GM21786 (cell line): ENCODE measurements around the gene TEAD4.

Source experiments
- ATAC-seq: cut with Tn5 transposase; IDR thresholded peaks from one replicate; pipeline ENCODE4 v1.9.1; 2021; ENCODE audit not compliant: unreplicated experiment

Gene TEAD4

GRCh38 chr12:3028108-3028507, 68.9 kb downstream of the TEAD4 start:
- no peak for ATAC-seq

GRCh38 chr12:3030821-3031429, 71.7 kb downstream of the TEAD4 start:
- ATAC-seq = no peak

DNA sequence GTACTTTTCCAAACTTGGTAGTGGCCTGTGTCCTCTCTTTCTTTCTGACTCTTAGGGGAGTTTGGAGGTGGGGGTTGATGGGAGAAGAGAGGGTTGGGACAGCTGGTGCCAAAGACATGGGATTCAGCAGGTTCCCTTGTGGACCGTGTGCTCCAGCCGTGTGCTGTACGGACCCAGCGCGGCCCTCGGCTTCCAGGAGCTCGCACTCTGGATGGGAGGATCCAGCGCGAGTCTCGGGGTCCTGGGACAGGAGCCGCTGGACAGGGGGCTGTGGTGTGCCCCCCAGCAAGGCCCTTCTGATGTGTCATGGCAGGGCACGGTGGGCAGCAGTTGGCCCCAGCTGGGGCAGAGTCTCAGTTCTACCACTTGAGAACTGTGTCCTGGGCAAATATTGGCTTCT, 73.0 kb downstream of the TEAD4 start:
- ATAC-seq = no peak

- ATAC-seq = no peak
Measured at GRCh38 chr12:3032770-3033538, 73.8 kb downstream of the TEAD4 start.

DNA sequence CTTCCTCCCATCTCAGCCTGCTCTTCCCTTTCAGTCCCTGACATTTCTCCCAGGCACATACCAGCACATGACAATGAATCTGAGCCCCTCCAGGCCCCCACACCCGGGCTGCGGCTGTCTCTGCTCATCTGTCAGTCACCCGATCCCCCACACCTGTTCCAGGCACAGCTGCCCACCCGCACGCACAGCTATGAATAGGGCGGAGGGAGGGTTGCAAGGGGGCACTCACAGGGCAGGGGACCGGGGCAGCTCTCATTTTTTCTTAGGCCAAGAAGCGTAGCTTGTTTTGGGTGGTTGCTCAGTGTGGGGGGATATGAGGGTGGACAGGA, 74.3 kb downstream of the TEAD4 start:
- no peak for ATAC-seq

- no peak for ATAC-seq
Measured at GRCh38 chr12:3034067-3034750, 75.0 kb downstream of the TEAD4 start.

DNA sequence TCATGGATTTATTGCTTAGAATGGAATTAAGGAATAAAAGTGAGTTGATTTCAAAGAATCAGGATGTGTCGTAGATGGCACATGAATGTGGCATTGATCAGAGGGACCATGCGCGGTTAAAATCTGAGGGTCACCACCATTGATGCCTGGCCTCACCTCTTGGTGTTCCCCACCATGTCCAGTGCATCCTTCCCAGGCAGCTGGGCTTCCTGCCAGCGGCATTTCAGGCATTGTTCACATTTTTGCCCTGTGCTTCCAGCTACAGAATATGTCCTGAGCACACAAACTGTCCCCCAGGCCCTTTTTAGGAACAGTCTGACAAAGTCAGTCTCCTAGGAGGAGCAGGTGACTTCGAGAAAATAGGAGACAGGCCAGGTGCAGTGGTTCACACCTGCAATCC, 76.0 kb downstream of the TEAD4 start:
- no peak for ATAC-seq

DNA sequence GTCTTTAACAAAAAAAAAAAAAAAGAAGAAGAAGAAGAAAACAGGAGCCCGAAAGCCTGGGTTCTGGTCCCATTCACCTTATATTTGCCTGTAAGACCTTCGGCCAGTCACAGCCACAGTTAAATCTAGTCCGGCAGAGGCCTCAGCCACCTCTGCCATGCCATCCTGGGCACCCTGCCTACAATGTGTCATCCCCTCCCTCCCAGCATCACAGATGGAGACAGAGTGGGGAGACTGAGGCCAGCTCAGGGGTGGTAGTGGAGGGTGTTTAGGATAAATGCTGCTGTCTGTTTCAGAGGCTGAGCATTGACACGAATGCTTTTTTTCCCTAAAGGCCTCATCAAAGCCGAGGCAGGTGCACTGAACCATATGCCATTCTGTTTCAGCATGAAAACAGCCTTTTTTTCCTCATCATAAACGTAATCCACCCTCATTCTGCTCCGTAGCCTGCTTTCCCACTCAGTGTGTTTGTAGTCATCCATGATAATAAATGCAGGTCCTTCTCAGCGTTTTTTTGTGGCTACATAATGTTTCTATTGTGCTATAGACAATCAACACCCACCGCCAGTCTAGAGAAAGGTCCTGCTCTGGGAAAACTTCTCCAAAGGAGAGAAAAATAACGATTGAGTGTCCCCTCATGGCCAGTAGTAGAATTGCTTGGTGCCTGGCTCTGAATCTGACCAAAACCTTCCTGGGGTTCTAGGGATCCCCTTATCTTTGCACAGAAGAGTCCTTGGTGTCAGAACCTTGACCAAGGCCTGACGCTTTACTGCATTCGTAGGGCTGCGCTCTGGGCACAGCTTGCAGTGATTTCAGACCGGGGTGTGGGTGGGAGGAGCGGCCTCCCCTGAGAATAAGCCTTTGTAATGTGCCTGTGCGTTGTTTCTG, 76.9 kb downstream of the TEAD4 start:
- no peak for ATAC-seq

GRCh38 chr12:3036901-3037600, 77.9 kb downstream of the TEAD4 start:
- ATAC-seq = no peak

DNA sequence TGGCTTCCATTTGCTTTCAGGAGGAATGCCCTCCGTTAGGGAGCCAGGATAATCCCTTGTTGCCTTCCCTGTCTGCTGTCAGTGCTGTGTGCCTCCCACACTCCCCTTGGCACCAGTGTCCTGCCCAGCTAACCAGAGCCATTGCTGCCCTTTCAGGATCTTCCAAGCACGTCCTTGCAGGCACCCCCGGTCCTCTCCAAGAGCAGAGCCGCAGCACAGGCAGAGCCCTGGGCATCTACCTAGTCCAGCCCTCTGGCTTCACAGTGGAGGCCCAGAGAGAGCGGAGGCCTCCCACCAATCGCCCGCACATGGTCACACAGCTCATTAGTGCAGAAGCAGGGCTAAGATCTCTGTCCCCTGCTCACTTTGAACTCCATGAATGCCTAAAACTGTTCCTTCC, 79.0 kb downstream of the TEAD4 start:
- no peak for ATAC-seq

- ATAC-seq = no peak
Measured at GRCh38 chr12:3038926-3039510, 79.8 kb downstream of the TEAD4 start.

- no peak for ATAC-seq
Measured at GRCh38 chr12:3040026-3040656, 80.9 kb downstream of the TEAD4 start.

GRCh38 chr12:3040663-3041544, 81.7 kb downstream of the TEAD4 start:
- ATAC-seq = no peak

DNA sequence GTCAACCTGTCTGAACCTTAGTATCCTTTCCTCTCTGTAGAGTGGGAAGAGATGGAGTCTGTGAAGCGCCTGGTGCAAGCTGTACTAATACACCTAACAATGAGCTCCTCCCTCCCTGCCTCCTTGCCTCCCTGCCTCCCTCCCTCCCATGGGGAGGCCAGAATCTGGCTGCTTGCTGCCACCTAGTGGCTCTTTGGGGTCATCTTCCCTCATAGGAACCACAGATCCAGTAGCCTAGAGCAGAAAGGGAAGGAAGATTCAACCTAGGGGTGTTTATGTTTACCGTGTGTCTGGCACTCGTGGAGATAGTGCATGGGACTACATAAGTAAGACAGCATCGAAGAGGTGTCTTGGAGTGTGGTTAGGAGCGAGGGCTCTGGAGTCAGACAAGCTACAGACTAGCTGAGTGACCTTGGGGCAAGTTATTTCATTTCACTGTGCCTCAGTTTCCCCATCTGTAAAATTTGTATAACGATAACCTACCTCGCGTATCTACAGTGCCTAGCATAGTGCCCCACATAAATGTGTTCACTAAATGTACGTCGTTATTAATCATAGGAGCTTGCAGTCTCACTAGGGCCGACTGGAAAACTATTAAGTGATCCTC, 82.5 kb downstream of the TEAD4 start:
- ATAC-seq = peak; percentile 76

DNA sequence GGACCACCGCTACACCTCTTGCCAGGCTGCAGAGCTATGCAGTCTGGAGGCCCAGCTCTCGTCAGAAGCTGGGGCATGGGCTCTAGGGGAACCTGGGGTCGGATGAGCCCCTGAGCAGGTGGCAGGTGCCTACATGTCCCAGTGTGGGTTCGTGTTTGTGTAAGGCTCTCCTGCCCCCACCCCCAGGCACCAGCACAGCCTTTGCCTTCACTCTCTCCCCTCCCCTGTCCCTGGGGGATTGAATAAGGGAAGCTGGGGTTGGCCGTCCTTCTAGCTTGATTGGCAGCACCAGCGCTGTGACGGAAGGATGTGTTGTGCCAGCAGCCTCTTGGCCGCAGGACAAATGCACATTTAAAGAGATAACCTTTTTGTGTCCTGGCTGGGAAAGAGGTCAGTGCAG, 83.2 kb downstream of the TEAD4 start:
- no peak for ATAC-seq

GRCh38 chr12:3042826-3043225, 83.6 kb downstream of the TEAD4 start:
- no peak for ATAC-seq

- no peak for ATAC-seq
Measured at GRCh38 chr12:3043406-3043805, 84.2 kb downstream of the TEAD4 start.

DNA sequence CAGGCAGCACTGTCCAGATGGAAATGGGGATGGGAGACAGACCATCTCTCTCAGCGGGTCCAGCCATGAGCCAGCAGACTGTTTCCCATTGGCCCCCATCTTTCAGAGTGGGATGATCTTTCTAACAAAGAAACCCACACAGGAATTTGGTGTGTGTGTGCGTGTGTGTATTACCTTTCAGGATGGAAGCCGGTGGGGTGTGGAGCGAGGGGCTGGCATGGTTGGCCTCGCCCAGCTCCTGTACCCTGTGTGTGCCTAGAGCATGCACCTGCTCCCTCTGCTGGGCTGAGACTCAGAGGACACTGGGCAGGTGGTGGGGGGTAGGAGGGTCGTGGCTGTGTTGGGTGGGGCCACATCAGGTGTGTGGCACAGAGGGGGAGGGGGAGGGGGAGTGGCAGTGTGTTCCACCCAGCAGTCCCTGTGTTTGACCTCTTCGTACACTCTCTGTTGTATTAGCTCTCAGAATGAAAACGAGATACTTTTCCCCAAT, 85.0 kb downstream of the TEAD4 start:
- ATAC-seq = no peak
